ENCODE results near the gene ASPSCR1. TPM values are rescaled to one million over a fixed set of nuclear protein-coding genes. Genes with fewer than 3 reads are reported as not detected.

The ASPSCR1 gene
- total and polyA plus RNA-seq, 2 of the 13 experiments (the other 11 are each of a cell fraction or from before 2014, with no cell fraction given): 274 to 314 TPM

- TF ChIP-seq, protein P1, sequence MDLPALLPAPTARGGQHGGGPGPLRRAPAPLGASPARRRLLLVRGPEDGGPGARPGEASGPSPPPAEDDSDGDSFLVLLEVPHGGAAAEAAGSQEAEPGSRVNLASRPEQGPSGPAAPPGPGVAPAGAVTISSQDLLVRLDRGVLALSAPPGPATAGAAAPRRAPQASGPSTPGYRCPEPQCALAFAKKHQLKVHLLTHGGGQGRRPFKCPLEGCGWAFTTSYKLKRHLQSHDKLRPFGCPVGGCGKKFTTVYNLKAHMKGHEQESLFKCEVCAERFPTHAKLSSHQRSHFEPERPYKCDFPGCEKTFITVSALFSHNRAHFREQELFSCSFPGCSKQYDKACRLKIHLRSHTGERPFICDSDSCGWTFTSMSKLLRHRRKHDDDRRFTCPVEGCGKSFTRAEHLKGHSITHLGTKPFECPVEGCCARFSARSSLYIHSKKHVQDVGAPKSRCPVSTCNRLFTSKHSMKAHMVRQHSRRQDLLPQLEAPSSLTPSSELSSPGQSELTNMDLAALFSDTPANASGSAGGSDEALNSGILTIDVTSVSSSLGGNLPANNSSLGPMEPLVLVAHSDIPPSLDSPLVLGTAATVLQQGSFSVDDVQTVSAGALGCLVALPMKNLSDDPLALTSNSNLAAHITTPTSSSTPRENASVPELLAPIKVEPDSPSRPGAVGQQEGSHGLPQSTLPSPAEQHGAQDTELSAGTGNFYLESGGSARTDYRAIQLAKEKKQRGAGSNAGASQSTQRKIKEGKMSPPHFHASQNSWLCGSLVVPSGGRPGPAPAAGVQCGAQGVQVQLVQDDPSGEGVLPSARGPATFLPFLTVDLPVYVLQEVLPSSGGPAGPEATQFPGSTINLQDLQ (CRISPR knock-in tag; IDR thresholded peaks at IDR 0.05): no peak
- TF ChIP-seq ZEB1 (IDR thresholded peaks at IDR 0.05; ENCODE audit: insufficient replicate concordance, low read depth) (no peak), PITX1 (CRISPR knock-in tag; IDR thresholded peaks at IDR 0.05) (no peak), CERS6 (CRISPR knock-in tag; IDR thresholded peaks at IDR 0.05) (no peak), KDM4B (CRISPR knock-in tag; IDR thresholded peaks at IDR 0.05) (no peak), MEF2D (CRISPR knock-in tag; IDR thresholded peaks at IDR 0.05) (no peak), ZSCAN20 (CRISPR knock-in tag; IDR thresholded peaks at IDR 0.05; ENCODE audit: borderline replicate concordance) (no peak), MXD4 (CRISPR knock-in tag; IDR thresholded peaks at IDR 0.05) (no peak), NRL (CRISPR knock-in tag; IDR thresholded peaks at IDR 0.05; ENCODE audit: borderline replicate concordance) (0 out of 2 replicates have a peak, but pooled peaks have one; percentile 22), SATB2 (CRISPR knock-in tag; IDR thresholded peaks at IDR 0.05) (no peak), RAD21 (CRISPR knock-in tag; IDR thresholded peaks at IDR 0.05) (no peak), BORCS8-MEF2B (CRISPR knock-in tag; IDR thresholded peaks at IDR 0.05) (no peak), ZFY (CRISPR knock-in tag; IDR thresholded peaks at IDR 0.05) (no peak), ATRX (CRISPR knock-in tag; IDR thresholded peaks at IDR 0.05; ENCODE audit: borderline replicate concordance) (no peak)
- TF ChIP-seq, protein P2, sequence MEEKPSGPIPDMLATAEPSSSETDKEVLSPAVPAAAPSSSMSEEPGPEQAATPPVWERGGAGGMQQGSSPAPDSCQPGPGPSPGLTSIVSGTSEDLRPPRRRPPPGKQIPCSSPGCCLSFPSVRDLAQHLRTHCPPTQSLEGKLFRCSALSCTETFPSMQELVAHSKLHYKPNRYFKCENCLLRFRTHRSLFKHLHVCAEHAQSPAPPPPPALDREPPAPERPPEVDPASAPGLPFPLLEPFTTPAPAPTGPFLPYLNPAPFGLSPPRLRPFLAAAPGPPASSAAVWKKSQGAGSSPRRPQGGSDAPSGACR (CRISPR knock-in tag; IDR thresholded peaks at IDR 0.05): no peak
- TF ChIP-seq, protein P3, sequence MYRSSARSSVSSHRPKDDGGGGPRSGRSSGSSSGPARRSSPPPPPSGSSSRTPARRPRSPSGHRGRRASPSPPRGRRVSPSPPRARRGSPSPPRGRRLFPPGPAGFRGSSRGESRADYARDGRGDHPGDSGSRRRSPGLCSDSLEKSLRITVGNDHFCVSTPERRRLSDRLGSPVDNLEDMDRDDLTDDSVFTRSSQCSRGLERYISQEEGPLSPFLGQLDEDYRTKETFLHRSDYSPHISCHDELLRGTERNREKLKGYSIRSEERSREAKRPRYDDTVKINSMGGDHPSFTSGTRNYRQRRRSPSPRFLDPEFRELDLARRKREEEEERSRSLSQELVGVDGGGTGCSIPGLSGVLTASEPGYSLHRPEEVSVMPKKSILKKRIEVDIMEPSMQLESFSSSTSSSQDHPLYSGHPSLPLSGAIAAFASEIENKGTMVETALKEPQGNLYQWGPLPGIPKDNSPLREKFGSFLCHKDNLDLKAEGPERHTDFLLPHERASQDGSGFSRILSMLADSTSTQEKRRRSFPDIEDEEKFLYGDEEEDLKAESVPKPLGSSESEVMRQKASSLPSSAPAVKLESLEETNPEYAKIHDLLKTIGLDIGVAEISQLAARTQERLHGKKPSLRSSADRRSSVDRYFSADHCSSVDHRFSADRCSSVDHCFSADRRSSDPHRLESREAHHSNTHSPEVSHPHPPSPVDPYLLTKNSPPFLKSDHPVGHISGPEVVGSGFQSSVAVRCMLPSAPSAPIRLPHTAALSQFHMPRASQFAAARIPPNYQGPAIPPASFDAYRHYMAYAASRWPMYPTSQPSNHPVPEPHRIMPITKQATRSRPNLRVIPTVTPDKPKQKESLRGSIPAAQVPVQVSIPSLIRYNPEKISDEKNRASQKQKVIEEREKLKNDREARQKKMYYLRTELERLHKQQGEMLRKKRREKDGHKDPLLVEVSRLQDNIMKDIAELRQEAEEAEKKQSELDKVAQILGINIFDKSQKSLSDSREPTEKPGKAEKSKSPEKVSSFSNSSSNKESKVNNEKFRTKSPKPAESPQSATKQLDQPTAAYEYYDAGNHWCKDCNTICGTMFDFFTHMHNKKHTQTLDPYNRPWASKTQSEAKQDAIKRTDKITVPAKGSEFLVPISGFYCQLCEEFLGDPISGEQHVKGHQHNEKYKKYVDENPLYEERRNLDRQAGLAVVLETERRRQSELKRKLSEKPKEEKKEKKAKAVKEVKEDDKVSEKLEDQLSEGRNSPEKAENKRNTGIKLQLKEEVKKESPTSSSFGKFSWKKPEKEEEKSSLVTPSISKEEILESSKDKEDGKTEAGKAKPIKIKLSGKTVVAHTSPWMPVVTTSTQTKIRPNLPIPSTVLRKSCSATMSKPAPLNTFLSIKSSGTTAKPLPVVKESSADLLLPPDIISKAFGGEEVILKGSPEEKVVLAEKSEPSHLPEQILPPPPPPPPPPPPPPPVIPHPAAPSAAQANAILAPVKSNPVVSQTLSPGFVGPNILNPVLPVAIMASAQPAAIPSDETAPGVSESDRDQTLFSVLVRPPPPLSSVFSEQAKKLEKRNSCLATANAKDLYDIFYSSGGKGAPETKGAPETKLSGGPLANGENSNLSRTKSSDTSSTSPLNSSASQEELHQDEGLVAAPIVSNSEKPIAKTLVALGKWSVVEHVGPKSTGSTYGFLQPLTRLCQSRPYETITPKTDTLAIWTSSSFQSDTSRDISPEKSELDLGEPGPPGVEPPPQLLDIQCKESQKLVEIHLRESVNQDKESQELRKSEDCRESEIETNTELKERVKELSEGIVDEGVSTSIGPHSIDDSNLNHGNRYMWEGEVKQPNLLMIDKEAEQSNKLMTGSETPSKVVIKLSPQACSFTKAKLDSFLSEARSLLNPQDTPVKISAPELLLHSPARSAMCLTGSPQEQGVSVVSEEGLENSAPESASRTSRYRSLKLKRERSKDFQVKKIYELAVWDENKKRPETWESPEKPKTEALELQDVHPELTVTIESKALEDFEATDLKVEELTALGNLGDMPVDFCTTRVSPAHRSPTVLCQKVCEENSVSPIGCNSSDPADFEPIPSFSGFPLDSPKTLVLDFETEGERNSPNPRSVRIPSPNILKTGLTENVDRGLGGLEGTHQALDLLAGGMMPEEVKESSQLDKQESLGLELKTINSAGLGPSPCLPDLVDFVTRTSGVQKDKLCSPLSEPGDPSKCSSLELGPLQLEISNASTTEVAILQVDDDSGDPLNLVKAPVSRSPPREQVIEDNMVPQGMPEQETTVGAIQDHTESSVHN (CRISPR knock-in tag; IDR thresholded peaks at IDR 0.05): no peak
Observed at GRCh38 chr17:81930142-81931125, 47.0 kb upstream of the ASPSCR1 start (continued).
